NB4 (cell line): ENCODE measurements around the gene RASAL2.
"Not testable (repeated sequence)": the region's sequence is repeated elsewhere in the genome, so short reads cannot be mapped to it uniquely, and the experiment has no call there.

Experiments used
- DNase-seq: peaks from one replicate; pipeline ENCODE4 v3.0.0; 2010; ENCODE audit warnings: low read depth
- H3K4me3 ChIP-seq: one replicate; pipeline ENCODE4 v1.5.1; 2011; ENCODE audit warnings: mild to moderate bottlenecking, low read depth, low read length, moderate library complexity
- MYC ChIP-seq: IDR thresholded peaks from 2 replicates; pipeline ENCODE4 v1.6.1; 2011; ENCODE audit warnings: low read depth, low read length
- POLR2A ChIP-seq: IDR thresholded peaks from 2 replicates; pipeline ENCODE4 v1.6.1; 2011; ENCODE audit warnings: mild to moderate bottlenecking; ENCODE audit not compliant: insufficient read length; ENCODE audit errors: extremely low read depth
- TF ChIP-seq, protein P1 (sequence below): IDR thresholded peaks from one replicate; pipeline ENCODE4 v1.5.1; 2012; ENCODE audit warnings: low read depth, low read length
- TF ChIP-seq, protein P2 (sequence below): IDR thresholded peaks from 2 replicates; pipeline ENCODE4 v1.6.1; 2011; ENCODE audit warnings: low read depth, low read length

The RASAL2 gene

DNA sequence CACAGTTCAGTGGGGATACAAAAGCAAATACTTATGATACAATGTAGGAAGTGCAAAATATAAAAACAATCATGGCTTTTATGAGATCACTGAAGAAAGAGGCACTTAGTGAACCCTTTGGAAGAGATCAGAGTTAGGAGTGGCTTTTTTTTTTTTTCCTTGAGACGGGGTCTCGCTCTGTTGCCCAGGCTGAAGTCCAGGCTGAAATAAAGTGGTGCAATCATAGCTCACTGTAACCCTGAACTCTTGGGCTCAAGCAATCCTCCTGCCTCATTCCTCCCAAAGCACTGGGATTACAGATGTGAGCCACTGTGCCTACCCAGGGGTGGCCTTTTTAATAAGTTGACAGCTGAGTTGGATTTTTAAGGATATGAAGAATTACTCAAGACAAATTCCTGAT, 17.3 kb upstream of the RASAL2 start:
- TF ChIP-seq MYC (no peak), POLR2A (no peak)
- TF ChIP-seq, protein P1, sequence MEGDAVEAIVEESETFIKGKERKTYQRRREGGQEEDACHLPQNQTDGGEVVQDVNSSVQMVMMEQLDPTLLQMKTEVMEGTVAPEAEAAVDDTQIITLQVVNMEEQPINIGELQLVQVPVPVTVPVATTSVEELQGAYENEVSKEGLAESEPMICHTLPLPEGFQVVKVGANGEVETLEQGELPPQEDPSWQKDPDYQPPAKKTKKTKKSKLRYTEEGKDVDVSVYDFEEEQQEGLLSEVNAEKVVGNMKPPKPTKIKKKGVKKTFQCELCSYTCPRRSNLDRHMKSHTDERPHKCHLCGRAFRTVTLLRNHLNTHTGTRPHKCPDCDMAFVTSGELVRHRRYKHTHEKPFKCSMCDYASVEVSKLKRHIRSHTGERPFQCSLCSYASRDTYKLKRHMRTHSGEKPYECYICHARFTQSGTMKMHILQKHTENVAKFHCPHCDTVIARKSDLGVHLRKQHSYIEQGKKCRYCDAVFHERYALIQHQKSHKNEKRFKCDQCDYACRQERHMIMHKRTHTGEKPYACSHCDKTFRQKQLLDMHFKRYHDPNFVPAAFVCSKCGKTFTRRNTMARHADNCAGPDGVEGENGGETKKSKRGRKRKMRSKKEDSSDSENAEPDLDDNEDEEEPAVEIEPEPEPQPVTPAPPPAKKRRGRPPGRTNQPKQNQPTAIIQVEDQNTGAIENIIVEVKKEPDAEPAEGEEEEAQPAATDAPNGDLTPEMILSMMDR = no peak
- TF ChIP-seq, protein P2, sequence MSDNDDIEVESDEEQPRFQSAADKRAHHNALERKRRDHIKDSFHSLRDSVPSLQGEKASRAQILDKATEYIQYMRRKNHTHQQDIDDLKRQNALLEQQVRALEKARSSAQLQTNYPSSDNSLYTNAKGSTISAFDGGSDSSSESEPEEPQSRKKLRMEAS = no peak
- no peak overlapping the region for H3K4me3 ChIP-seq
- no peak for DNase-seq

DNA sequence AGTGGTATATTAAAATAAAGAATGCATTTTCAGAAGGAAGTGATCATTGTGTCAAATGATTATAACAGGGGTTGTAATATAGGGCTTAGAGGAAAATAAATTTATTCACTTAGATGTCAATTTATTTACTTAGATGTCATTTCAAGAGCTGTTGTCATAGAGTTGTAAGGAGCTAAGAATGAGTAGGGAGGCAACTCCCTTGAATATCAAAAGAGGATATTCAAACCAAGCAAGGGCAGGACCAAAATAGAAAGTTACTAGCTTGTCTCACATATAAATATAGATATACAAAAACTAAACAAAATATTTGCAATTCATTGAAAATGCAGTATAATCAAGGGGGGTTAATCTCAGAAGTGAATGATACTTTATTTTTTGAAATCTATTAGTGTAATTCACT, 16.0 kb upstream of the RASAL2 start:
- no peak overlapping the region for H3K4me3 ChIP-seq
- DNase-seq = no peak
- TF ChIP-seq, protein P2 = no peak
- no peak for TF ChIP-seq POLR2A

DNA sequence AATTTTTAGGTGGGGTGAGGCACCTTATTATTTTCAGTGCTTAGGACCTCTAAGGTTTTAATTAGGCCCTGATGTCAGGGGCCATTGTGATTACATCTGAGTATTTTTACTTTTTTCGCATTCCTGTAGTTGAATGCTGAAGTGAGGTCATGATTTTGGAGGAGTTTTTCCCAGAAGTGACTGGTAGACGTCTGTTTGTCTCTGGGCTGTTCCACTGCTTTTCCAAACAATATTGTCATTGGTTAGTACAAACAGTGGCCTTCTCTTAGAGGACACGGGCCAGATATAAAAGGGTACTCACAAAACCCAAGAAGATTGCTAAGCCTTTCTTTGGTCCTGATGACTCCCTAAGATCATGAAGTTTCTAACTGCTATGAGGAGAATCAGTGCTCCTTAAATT, 7.6 kb upstream of the RASAL2 start:
- H3K4me3 ChIP-seq = no peak overlapping the region
- no peak for TF ChIP-seq POLR2A
- TF ChIP-seq, protein P1 = no peak
- TF ChIP-seq, protein P2 = no peak
- TF ChIP-seq MYC = no peak
- DNase-seq = no peak

DNA sequence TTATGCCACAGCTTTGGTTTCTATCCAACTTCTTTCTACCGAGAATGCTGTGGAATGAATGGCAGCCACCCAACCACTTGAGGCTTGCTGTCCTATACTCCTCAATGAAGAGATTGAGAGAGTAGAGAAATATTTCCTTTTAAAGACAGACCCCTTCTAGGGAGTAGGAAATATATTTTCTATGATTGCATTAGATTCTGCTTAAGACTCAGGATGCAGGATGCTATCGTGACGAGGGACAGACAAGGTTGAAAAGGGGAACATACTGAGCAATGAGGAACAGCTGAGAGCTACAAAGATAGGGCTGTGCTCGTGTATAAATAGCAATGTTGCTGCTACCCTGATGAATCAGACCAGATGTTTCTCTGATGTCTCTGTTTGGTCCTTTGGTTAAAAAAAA, 7.1 kb upstream of the RASAL2 start:
- H3K4me3 ChIP-seq = no peak overlapping the region
- TF ChIP-seq, protein P2 = no peak
- TF ChIP-seq, protein P1 = no peak
- no peak for TF ChIP-seq MYC
- DNase-seq = peak; percentile 55

DNA sequence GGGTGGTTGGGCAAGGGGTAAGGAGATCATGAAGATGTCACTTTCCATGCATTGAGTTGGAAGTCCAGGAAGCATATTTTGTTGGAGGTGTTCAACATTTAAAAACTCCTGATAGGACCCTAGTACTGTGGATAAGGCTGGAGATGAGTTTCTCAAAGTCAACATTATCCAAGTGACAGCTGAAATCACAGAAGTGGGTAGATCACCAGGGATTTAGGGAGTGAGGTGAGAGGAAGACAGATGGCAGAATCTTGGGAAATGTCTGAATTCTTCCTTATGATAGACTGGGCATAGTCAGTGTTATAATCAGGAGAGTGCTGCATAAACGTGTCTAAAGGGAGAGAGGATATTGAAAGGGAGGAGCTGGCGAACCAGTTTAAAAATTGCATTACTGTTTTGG, 5.3 kb upstream of the RASAL2 start:
- TF ChIP-seq POLR2A (no peak), MYC (no peak)
- TF ChIP-seq, protein P2 = no peak
- TF ChIP-seq, protein P1 = no peak
- no peak for DNase-seq
- no peak overlapping the region for H3K4me3 ChIP-seq

DNA sequence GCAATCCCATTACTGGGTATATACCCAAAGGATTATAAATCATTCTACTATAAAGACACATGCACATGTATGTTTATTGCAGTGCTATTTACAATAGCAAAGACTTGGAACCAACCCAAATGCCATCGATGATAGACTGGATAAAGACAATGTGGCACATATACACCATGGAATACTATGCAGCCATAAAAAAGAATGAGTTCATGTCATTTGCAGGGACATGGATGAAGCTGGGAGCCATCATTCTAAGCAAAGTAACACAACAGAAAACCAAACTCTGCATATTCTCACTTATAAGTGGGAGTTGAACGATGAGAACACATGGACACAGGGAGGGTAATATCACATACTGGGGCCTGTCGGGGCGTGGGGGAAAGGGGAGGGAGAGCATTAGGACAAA, 2.5 kb upstream of the RASAL2 start:
- DNase-seq, H3K4me3 ChIP-seq: not testable (repeated sequence)

DNA sequence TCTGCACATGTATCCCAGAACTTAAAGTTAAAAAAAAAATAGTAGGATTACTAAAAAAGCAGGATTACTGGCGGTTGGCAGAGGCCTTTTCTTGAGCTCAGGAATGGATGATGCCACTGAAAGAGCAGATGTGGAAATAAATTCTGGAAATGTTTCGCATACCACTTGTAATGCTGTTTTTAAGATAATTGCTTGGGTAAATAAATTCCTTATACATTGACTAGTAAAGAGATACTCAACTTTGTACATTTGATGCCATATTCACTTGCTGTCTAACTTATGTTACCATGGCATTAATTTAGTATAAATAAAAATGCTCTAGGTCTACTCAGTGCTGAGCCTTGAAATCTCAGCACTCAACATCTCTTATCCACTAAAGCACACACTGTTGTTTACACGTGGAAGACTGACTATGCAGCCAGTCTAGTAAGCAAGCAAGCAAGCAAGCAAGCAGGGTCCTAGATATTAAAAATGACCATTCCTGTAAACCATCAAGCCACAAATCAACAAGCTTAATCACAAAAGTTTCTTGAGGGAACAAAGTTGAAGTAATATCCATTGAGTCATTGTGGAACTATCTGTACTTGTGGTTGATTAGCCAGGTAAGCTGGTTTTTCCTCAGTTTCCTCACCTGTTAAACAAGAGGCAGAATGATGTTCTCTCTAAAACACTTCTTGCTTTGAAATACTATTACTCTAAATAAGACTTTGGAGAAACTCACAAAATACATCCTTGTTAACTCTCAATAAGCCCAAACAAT, 1.7 kb upstream of the RASAL2 start:
- no peak for DNase-seq
- TF ChIP-seq, protein P2 = no peak
- TF ChIP-seq POLR2A (no peak), MYC (no peak)
- TF ChIP-seq, protein P1 = no peak
- H3K4me3 ChIP-seq = peak overlapping the region; percentile 85
